PC-3 (cell line): ENCODE data around the gene USP3. TPM values are rescaled to one million over a fixed set of nuclear protein-coding genes. Genes with fewer than 3 reads are reported as not detected.
A peak's percentile ranks its signal among the peaks of the same experiment; 100 is the strongest.

Experiments used
- ATAC-seq: fragments of 200-7000 bp; cut with Tn5 transposase; 2 replicates; pipeline ENCODE4 v1.9.1; 2020; ENCODE audit warnings: mild to moderate bottlenecking, moderate library complexity
- BruUV-seq: library from RNA; stranded (reverse); fragments of 400-500 nt; replicated peaks from 2 replicates; lab custom pipeline; 2021; lab: Mats Ljungman, UMichigan
- CTCF ChIA-PET: fragments of 300-600 bp; sonication (Branson Sonifier 250); formaldehyde crosslinking; loops from one replicate; lab custom pipeline; 2022; ENCODE audit warnings: antibody characterized with exemption; lab: Charles Lee
- POLR2A ChIA-PET: fragments of 300-600 bp; sonication (Branson Sonifier 250); formaldehyde crosslinking; loops from one replicate; lab custom pipeline; 2022; ENCODE audit warnings: antibody characterized with exemption; ENCODE audit not compliant: unreplicated experiment; lab: Charles Lee
- DNase-seq: peaks from one replicate; pipeline ENCODE4 v3.0.0-alpha.2; 2015
- H2AFZ ChIP-seq: fragments of 300-600 bp; sonication (generic); 2 replicates; pipeline ENCODE4 v1.6.0; 2016; ENCODE audit warnings: antibody characterized with exemption, low read length
- H3F3A ChIP-seq: fragments of 300-600 bp; sonication (generic); one replicate; pipeline ENCODE4 v1.6.0; 2017; ENCODE audit warnings: antibody characterized with exemption, low read length, control low read depth, mild to moderate bottlenecking; ENCODE audit not compliant: unreplicated experiment
- H3K27ac ChIP-seq: fragments of 300-600 bp; sonication (generic); 2 replicates; pipeline ENCODE4 v1.5.1; 2016; ENCODE audit warnings: mild to moderate bottlenecking, low read length
- H3K27me3 ChIP-seq: fragments of 300-600 bp; sonication (generic); 2 replicates; pipeline ENCODE4 v1.6.1; 2016; ENCODE audit warnings: low read length, mixed read lengths
- H3K36me3 ChIP-seq: fragments of 300-600 bp; sonication (generic); 2 replicates; pipeline ENCODE4 v1.6.1; 2016; ENCODE audit warnings: low read depth, mixed run types, low read length, mixed read lengths
- H3K4me1 ChIP-seq: fragments of 300-600 bp; sonication (generic); 2 replicates; pipeline ENCODE4 v1.5.1; 2016; ENCODE audit warnings: low read length; ENCODE audit not compliant: insufficient read depth
- H3K4me2 ChIP-seq: fragments of 300-600 bp; sonication (generic); 2 replicates; pipeline ENCODE4 v1.6.0; 2016; ENCODE audit warnings: low read length
- H3K4me3 ChIP-seq: fragments of 300-600 bp; sonication (generic); 2 replicates; pipeline ENCODE4 v1.5.1; 2016; ENCODE audit warnings: mild to moderate bottlenecking, low read length, mixed read lengths
- H3K79me2 ChIP-seq: fragments of 300-600 bp; sonication (generic); 2 replicates; pipeline ENCODE4 v1.6.1; 2017; ENCODE audit warnings: low read length, mixed read lengths
- H3K9ac ChIP-seq: fragments of 300-600 bp; sonication (generic); 2 replicates; pipeline ENCODE4 v1.6.0; 2016; ENCODE audit warnings: mild to moderate bottlenecking, low read length
- H3K9me2 ChIP-seq: fragments of 300-600 bp; sonication (generic); replicated peaks from 2 replicates; pipeline ENCODE4 v1.6.1; 2016; ENCODE audit warnings: mixed run types, low read length, mixed read lengths
- H3K9me3 ChIP-seq: fragments of 300-600 bp; sonication (generic); 2 replicates; pipeline ENCODE4 v1.6.1; 2016; ENCODE audit warnings: low read length, mixed read lengths
- H4K20me1 ChIP-seq: fragments of 300-600 bp; sonication (generic); 2 replicates; pipeline ENCODE4 v1.6.1; 2016; ENCODE audit warnings: low read length, mixed read lengths
- EZH2 ChIP-seq: fragments of 300-600 bp; sonication (generic); IDR thresholded peaks from one replicate; pipeline ENCODE4 v1.6.1; 2017; ENCODE audit warnings: antibody characterized with exemption, mild to moderate bottlenecking, low read length; ENCODE audit not compliant: unreplicated experiment
- EZH2phosphoT487 ChIP-seq: fragments of 300-600 bp; sonication (generic); IDR thresholded peaks from 2 replicates; pipeline ENCODE4 v1.6.1; 2018; ENCODE audit warnings: mild to moderate bottlenecking, antibody characterized with exemption, low read length, borderline replicate concordance
- intact Hi-C: fragments of 100-400 bp; cut with micrococcal nuclease; formaldehyde crosslinking; loops from 2 replicates; pipeline ENCODE4 v1.9.0; 2023
- total RNA-seq: library from RNA; depleted of rRNA; stranded (reverse); fragments of >200 nt; gene quantifications from 2 replicates; pipeline ENCODE4 v1.2.3, GENCODE V29; 2014
- TF ChIP-seq, protein P1 (sequence below): fragments of 300-600 bp; sonication (generic); conservative IDR thresholded peaks from 2 replicates; pipeline ENCODE4 v1.5.1; 2017; ENCODE audit warnings: antibody characterized with exemption, low read depth, mild to moderate bottlenecking, low read length

Gene USP3
- total RNA-seq, 1 experiment from 2014 or later = 26.9 TPM

DNA sequence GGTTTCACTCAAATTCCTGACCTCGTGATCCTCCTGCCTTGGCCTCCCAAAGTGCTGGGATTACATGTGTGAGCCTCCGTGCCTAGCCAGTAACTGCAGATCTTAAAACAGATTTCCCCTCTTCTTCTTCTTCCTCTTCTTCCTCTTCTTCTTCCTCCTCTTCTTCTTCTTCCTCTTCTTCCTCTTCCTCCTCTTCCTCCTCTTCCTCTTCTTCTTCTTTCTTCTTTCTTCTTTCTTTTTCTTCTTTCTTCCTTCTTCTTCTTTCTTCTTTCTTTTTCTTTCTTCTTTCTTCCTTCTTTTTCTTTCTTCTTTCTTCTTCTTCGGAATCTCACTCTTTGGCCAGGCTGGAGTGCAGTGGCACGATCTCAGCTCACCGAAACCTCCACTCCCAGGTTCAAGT, 7.8 kb downstream of the USP3 start:
- H3K4me3 ChIP-seq = no peak overlapping the region
- no TSS peak for BruUV-seq
- H3F3A ChIP-seq = peaks cover 7% of the 10 kb centered on the region
- no peaks in the 10 kb centered on the region for H3K27me3 ChIP-seq
- peaks cover 99% of the 10 kb centered on the region for H3K79me2 ChIP-seq
- H3K4me1 ChIP-seq = peaks cover 75% of the 10 kb centered on the region
- H3K27ac ChIP-seq = no peak overlapping the region
- H3K9me3 ChIP-seq = no peaks in the 10 kb centered on the region
- no peaks in the 10 kb centered on the region for H3K36me3 ChIP-seq
- no peaks in the 10 kb centered on the region for H3K9me2 ChIP-seq
- no peak overlapping the region for H3K9ac ChIP-seq
- no peak for DNase-seq
- peaks cover 75% of the 10 kb centered on the region for H4K20me1 ChIP-seq
- TF ChIP-seq EZH2phosphoT487 (no peak), EZH2 (no peak)
- TF ChIP-seq, protein P1, sequence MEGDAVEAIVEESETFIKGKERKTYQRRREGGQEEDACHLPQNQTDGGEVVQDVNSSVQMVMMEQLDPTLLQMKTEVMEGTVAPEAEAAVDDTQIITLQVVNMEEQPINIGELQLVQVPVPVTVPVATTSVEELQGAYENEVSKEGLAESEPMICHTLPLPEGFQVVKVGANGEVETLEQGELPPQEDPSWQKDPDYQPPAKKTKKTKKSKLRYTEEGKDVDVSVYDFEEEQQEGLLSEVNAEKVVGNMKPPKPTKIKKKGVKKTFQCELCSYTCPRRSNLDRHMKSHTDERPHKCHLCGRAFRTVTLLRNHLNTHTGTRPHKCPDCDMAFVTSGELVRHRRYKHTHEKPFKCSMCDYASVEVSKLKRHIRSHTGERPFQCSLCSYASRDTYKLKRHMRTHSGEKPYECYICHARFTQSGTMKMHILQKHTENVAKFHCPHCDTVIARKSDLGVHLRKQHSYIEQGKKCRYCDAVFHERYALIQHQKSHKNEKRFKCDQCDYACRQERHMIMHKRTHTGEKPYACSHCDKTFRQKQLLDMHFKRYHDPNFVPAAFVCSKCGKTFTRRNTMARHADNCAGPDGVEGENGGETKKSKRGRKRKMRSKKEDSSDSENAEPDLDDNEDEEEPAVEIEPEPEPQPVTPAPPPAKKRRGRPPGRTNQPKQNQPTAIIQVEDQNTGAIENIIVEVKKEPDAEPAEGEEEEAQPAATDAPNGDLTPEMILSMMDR = no peak
- intact Hi-C loops = no loop called here
- H3K4me2 ChIP-seq = no peak overlapping the region
- POLR2A ChIA-PET = interaction anchor here (0.6 kb wide), 1 partner anchor 41 kb away, joined by 5 read pairs; no protein-coding TSS in a partner anchor
- ATAC-seq = no peak
- no peak overlapping the region for H2AFZ ChIP-seq
- CTCF ChIA-PET = no interaction called here

DNA sequence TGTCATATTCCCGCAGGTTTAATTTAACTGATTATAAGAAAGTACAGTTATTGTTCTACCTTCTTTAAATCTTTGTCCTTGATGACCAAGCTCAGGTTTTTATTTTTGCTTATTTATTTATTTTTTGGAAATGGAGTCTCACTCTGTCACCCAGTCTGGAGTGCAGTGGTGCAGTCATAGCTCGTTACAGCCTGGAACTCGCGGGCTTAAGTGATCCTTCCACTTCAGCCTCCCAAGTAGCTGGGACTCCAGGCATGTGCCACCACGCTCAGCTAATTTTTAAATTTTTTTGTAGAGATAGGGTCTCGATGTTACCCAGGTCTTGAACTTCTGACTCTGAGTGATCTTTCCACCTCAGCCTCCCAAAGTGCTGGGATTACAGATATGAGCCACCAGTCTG, 8.9 kb downstream of the USP3 start:
- Histone ChIP-seq H3K36me3 (no peaks in the 10 kb centered on the region), H3K4me2 (no peak overlapping the region), H3K9me3 (no peaks in the 10 kb centered on the region), H4K20me1 (peaks cover 76% of the 10 kb centered on the region), H3K27me3 (no peaks in the 10 kb centered on the region), H3K79me2 (peaks cover 99% of the 10 kb centered on the region), H3K27ac (no peak overlapping the region), H3K4me3 (no peak overlapping the region), H2AFZ (no peak overlapping the region), H3K9me2 (no peaks in the 10 kb centered on the region), H3K9ac (no peak overlapping the region), H3F3A (peaks cover 7% of the 10 kb centered on the region), H3K4me1 (peaks cover 74% of the 10 kb centered on the region)
- ATAC-seq (no peak), DNase-seq (no peak)
- intact Hi-C loops = no loop called here
- TF ChIP-seq EZH2 (no peak), EZH2phosphoT487 (no peak)
- TF ChIP-seq, protein P1 = no peak
- POLR2A ChIA-PET = no interaction called here
- BruUV-seq = no TSS peak
- CTCF ChIA-PET = interaction anchor here (0.6 kb wide), 1 partner anchor 165 kb away, joined by 3 read pairs; no protein-coding TSS in a partner anchor

DNA sequence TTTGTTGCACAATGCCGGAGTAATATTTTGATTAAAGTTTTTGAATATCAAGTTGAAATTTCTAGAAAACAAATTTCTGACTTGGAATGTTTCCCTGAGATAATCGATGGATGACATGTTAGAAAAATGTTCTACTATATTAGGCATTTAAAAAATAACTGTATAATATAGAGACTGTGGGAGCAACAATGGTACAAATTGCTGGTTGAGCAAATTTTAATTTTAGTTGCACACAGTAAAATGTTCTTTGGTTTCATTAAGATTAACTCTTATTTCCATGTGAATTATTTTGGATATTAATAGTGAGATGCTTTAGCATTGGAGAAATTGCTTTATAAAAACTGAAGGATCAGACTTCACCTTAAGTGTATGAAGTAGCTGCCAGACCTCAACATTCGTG, 9.3 kb downstream of the USP3 start:
- no peak for DNase-seq
- TF ChIP-seq, protein P1 = no peak
- TF ChIP-seq EZH2phosphoT487 (no peak), EZH2 (no peak)
- H3K79me2 ChIP-seq = peaks cover 99% of the 10 kb centered on the region
- H3K27ac ChIP-seq = no peak overlapping the region
- H3K27me3 ChIP-seq = no peaks in the 10 kb centered on the region
- ChIA-PET POLR2A (no interaction called here), CTCF (no interaction called here)
- intact Hi-C loops = loop anchor here (2.0 kb wide), 1 partner anchor 19 kb away; no protein-coding TSS in a partner anchor
- no peak overlapping the region for H3K9ac ChIP-seq
- H3K9me2 ChIP-seq = no peaks in the 10 kb centered on the region
- peaks cover 74% of the 10 kb centered on the region for H4K20me1 ChIP-seq
- H3K36me3 ChIP-seq = no peaks in the 10 kb centered on the region
- no peaks in the 10 kb centered on the region for H3K9me3 ChIP-seq
- no TSS peak for BruUV-seq
- no peak for ATAC-seq
- no peak overlapping the region for H3K4me3 ChIP-seq
- peaks cover 7% of the 10 kb centered on the region for H3F3A ChIP-seq
- no peak overlapping the region for H2AFZ ChIP-seq
- peak overlapping the region; percentile 72; the same call in 1 of the 2 replicates for H3K4me2 ChIP-seq
- H3K4me1 ChIP-seq = peaks cover 69% of the 10 kb centered on the region
